Astrocyte (in vitro differentiated cells and primary cell): ENCODE measurements around the gene FYN. TPM values are rescaled to one million over a fixed set of nuclear protein-coding genes. Genes with fewer than 3 reads are reported as not detected.

Experiments used
- DNase-seq: peaks from one replicate; pipeline ENCODE4 v3.0.0-alpha.2; 2010; ENCODE audit warnings: low read depth
- FAIRE-seq: peaks from 2 replicates; lab custom pipeline; 2011; peaks lifted over from hg19 to GRCh38; lab: Jason Lieb, UNC
- H2AFZ ChIP-seq: 2 replicates; pipeline ENCODE4 v1.6.0; 2012; ENCODE audit warnings: low read depth, low read length, inconsistent platforms
- H3K27ac ChIP-seq: 2 replicates; pipeline ENCODE4 v1.5.1; 2011; ENCODE audit warnings: low read depth, low read length, inconsistent platforms
- H3K27me3 ChIP-seq: 2 replicates; pipeline ENCODE4 v1.6.0; 2011; ENCODE audit warnings: low read length, inconsistent platforms; ENCODE audit not compliant: insufficient read depth
- H3K36me3 ChIP-seq: 2 replicates; pipeline ENCODE4 v1.5.1; 2011; ENCODE audit warnings: low read length, inconsistent platforms; ENCODE audit not compliant: insufficient read depth
- H3K4me1 ChIP-seq: 2 replicates; pipeline ENCODE4 v1.5.1; 2011; ENCODE audit warnings: low read length, inconsistent platforms; ENCODE audit not compliant: insufficient read depth
- H3K4me2 ChIP-seq: 2 replicates; pipeline ENCODE4 v1.6.0; 2012; ENCODE audit warnings: low read length, inconsistent platforms
- H3K4me3 ChIP-seq: 2 replicates; pipeline ENCODE4 v1.5.1; 2011; ENCODE audit warnings: low read depth, mild to moderate bottlenecking, low read length, inconsistent platforms; ENCODE audit not compliant: insufficient read depth
- H3K79me2 ChIP-seq: 2 replicates; pipeline ENCODE4 v1.6.0; 2012; ENCODE audit warnings: mild to moderate bottlenecking, low read length, inconsistent platforms; ENCODE audit not compliant: insufficient read depth
- H3K9ac ChIP-seq: 2 replicates; pipeline ENCODE4 v1.6.0; 2012; ENCODE audit warnings: mild to moderate bottlenecking, low read length, inconsistent platforms
- H3K9me3 ChIP-seq: 2 replicates; pipeline ENCODE4 v1.5.1; 2012; ENCODE audit warnings: low read depth, mild to moderate bottlenecking, low read length, inconsistent platforms; ENCODE audit not compliant: insufficient read depth
- H4K20me1 ChIP-seq: 2 replicates; pipeline ENCODE4 v1.6.0; 2012; ENCODE audit warnings: low read length, inconsistent platforms; ENCODE audit not compliant: insufficient read depth
- H3K27ac Mint-ChIP-seq: one replicate; pipeline ENCODE4 v1.8.0; 2021; ENCODE audit warnings: mild to moderate bottlenecking, mixed read lengths; ENCODE audit not compliant: unreplicated experiment
- H3K27me3 Mint-ChIP-seq: one replicate; pipeline ENCODE4 v1.8.0; 2021; ENCODE audit warnings: low read depth, mixed read lengths; ENCODE audit not compliant: unreplicated experiment
- H3K36me3 Mint-ChIP-seq: one replicate; pipeline ENCODE4 v1.8.0; 2021; ENCODE audit warnings: low read depth, mixed read lengths; ENCODE audit not compliant: unreplicated experiment
- H3K4me1 Mint-ChIP-seq: one replicate; pipeline ENCODE4 v1.8.0; 2021; ENCODE audit warnings: low read depth, mixed read lengths; ENCODE audit not compliant: unreplicated experiment
- H3K4me3 Mint-ChIP-seq: one replicate; pipeline ENCODE4 v1.8.0; 2021; ENCODE audit warnings: mild to moderate bottlenecking, moderate library complexity, mixed read lengths; ENCODE audit not compliant: unreplicated experiment
- H3K9me3 Mint-ChIP-seq: one replicate; pipeline ENCODE4 v1.8.0; 2021; ENCODE audit warnings: mild to moderate bottlenecking, mixed read lengths; ENCODE audit not compliant: unreplicated experiment
- EZH2 ChIP-seq: IDR thresholded peaks from 2 replicates; pipeline ENCODE4 v1.6.1; 2012; ENCODE audit warnings: mild to moderate bottlenecking, low read length, inconsistent platforms; ENCODE audit not compliant: insufficient read depth
- total RNA-seq: library from RNA; stranded (reverse); gene quantifications from 2 replicates; pipeline ENCODE4 v1.2.1, GENCODE V29; 2021
- TF ChIP-seq, protein P1 (sequence below): IDR thresholded peaks from 2 replicates; pipeline ENCODE4 v1.5.1; 2011; ENCODE audit warnings: low read depth, mild to moderate bottlenecking, inconsistent platforms, low read length, moderate library complexity; ENCODE audit not compliant: insufficient read depth

Gene FYN
- total RNA-seq, 1 donor from 2014 or later, result 167 TPM

DNA sequence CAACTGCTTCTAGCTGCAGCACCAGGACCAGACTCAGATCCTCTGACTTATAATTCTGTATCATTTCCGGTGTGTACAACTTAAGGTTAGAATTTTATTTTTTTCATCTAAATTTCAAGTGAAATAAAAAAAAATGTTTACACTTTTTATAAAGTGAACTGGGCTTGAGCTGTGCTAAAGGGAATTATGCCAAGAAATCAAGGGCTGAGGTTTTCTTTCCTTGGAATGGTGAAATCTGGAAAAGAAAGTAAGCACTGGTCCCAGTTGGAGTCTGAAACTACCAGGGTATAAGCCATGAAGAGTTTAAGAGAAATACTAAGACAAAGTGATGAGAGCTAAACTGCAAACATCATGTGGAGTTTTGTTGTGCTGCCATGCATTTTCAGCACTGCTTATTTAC is 21.7 kb upstream of the FYN start:
- Mint-ChIP-seq H3K4me1 (no peaks in the 10 kb centered on the region), H3K9me3 (peaks cover 2% of the 10 kb centered on the region), H3K27me3 (no peaks in the 10 kb centered on the region), H3K36me3 (no peaks in the 10 kb centered on the region), H3K27ac (no peak overlapping the region), H3K4me3 (no peak overlapping the region)
- no peaks in the 10 kb centered on the region for H3K79me2 ChIP-seq
- no peak overlapping the region for H3K4me2 ChIP-seq
- H3K4me1 ChIP-seq, result peaks cover 8% of the 10 kb centered on the region
- H3K9ac ChIP-seq, result no peak overlapping the region
- H3K4me3 ChIP-seq, result no peak overlapping the region
- H3K36me3 ChIP-seq, result no peaks in the 10 kb centered on the region
- TF ChIP-seq, protein P1, sequence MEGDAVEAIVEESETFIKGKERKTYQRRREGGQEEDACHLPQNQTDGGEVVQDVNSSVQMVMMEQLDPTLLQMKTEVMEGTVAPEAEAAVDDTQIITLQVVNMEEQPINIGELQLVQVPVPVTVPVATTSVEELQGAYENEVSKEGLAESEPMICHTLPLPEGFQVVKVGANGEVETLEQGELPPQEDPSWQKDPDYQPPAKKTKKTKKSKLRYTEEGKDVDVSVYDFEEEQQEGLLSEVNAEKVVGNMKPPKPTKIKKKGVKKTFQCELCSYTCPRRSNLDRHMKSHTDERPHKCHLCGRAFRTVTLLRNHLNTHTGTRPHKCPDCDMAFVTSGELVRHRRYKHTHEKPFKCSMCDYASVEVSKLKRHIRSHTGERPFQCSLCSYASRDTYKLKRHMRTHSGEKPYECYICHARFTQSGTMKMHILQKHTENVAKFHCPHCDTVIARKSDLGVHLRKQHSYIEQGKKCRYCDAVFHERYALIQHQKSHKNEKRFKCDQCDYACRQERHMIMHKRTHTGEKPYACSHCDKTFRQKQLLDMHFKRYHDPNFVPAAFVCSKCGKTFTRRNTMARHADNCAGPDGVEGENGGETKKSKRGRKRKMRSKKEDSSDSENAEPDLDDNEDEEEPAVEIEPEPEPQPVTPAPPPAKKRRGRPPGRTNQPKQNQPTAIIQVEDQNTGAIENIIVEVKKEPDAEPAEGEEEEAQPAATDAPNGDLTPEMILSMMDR, result no peak
- TF ChIP-seq EZH2, result no peak
- no peak for DNase-seq
- H3K9me3 ChIP-seq, result no peaks in the 10 kb centered on the region
- no peak overlapping the region for H2AFZ ChIP-seq
- H4K20me1 ChIP-seq, result no peaks in the 10 kb centered on the region
- H3K27ac ChIP-seq, result no peak overlapping the region
- no peaks in the 10 kb centered on the region for H3K27me3 ChIP-seq
- FAIRE-seq, result no peak

DNA sequence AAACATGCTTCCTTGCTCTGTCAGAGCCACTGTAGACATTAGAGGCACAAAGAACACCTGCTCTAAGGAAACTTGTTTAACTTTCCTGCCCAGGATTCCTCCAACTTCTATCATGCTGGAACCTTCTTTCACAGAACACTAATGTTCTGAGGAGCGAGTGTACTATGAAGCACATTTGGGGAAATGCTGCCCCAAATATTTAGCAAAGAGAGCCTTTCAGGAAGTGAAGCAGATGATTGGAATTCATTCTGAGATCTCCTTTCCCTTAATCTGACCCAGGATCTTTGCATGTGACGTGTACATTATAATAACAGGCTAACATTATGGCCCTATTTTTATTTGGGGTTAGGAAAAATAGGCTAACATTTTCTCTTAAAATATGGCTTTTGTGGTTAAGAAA is 21.0 kb upstream of the FYN start:
- peaks cover 9% of the 10 kb centered on the region for H3K4me1 ChIP-seq
- no peak for DNase-seq
- FAIRE-seq, result peak; percentile 29

DNA sequence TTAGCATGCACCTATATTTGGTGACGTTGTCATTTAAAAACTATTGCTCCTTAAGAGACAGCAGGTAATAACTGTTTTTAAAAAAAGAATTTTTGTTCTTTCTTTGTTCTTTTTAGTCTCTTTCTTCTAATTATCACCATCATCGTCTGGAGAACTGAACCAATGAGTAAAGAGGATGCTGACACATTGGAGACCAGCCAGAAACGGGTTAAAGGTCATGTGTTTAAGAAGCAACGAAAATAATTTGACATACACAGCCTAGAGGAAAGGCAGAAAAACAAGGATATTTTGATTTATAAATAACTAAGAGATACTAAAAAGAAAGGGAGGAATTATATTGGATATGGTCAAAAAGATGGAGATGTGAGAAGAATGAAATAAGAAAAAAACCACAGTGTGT is 19.2 kb upstream of the FYN start:
- FAIRE-seq, result no peak
- no peaks in the 10 kb centered on the region for H3K79me2 ChIP-seq

More for the DNA sequence above, 21.0 kb upstream of the FYN start:
- Mint-ChIP-seq H3K9me3 (peaks cover 2% of the 10 kb centered on the region), H3K4me1 (no peaks in the 10 kb centered on the region), H3K4me3 (no peak overlapping the region), H3K36me3 (no peaks in the 10 kb centered on the region), H3K27ac (no peak overlapping the region), H3K27me3 (no peaks in the 10 kb centered on the region)
- H3K9me3 ChIP-seq, result no peaks in the 10 kb centered on the region
- no peak overlapping the region for H2AFZ ChIP-seq
- H3K4me3 ChIP-seq, result no peak overlapping the region
- H3K79me2 ChIP-seq, result no peaks in the 10 kb centered on the region
- no peak overlapping the region for H3K27ac ChIP-seq
- H3K9ac ChIP-seq, result no peak overlapping the region
- peak overlapping the region; percentile 38 for H3K4me2 ChIP-seq
- H4K20me1 ChIP-seq, result no peaks in the 10 kb centered on the region
- TF ChIP-seq, protein P1, result no peak
- TF ChIP-seq EZH2, result no peak
- no peaks in the 10 kb centered on the region for H3K27me3 ChIP-seq
- H3K36me3 ChIP-seq, result no peaks in the 10 kb centered on the region

More for the DNA sequence above, 19.2 kb upstream of the FYN start:
- no peak for DNase-seq
- Mint-ChIP-seq H3K4me1 (no peaks in the 10 kb centered on the region), H3K36me3 (no peaks in the 10 kb centered on the region), H3K27me3 (no peaks in the 10 kb centered on the region), H3K9me3 (peaks cover 2% of the 10 kb centered on the region), H3K27ac (no peak overlapping the region), H3K4me3 (no peak overlapping the region)
- TF ChIP-seq, protein P1, result no peak
- no peaks in the 10 kb centered on the region for H3K9me3 ChIP-seq
- H3K27ac ChIP-seq, result no peak overlapping the region
- H3K4me1 ChIP-seq, result peaks cover 15% of the 10 kb centered on the region
- H3K9ac ChIP-seq, result no peak overlapping the region
- H4K20me1 ChIP-seq, result no peaks in the 10 kb centered on the region
- H3K36me3 ChIP-seq, result no peaks in the 10 kb centered on the region
- no peak overlapping the region for H3K4me2 ChIP-seq
- H3K27me3 ChIP-seq, result no peaks in the 10 kb centered on the region
- H2AFZ ChIP-seq, result no peak overlapping the region
- H3K4me3 ChIP-seq, result no peak overlapping the region
